HEK293T (cell line): ENCODE measurements around the gene SLX4IP.

ENCODE experiments used
- CTCF ChIA-PET: fragments of 350-600 bp; formaldehyde crosslinking; extraction: SDS; loops from one replicate; lab custom pipeline; 2021; ENCODE audit warnings: antibody characterized with exemption, inconsistent platforms; lab: Yijun Ruan, JAX
- POLR2A ChIA-PET: fragments of 350-600 bp; formaldehyde crosslinking; extraction: SDS; loops from one replicate; lab custom pipeline; 2020; ENCODE audit warnings: antibody characterized with exemption, inconsistent platforms; lab: Yijun Ruan, JAX
- DNase-seq: peaks from one replicate; pipeline ENCODE4 v3.0.0; 2012; ENCODE audit warnings: mixed read lengths; ENCODE audit errors: extremely low spot score
- ARNT ChIP-seq: fragments of 450-650 bp; IDR thresholded peaks from 2 replicates; pipeline ENCODE4 v1.6.1; 2017; ENCODE audit warnings: mild to moderate bottlenecking
- BHLHE40 ChIP-seq: fragments of 450-650 bp; IDR thresholded peaks from 2 replicates; pipeline ENCODE4 v1.6.1; 2016; ENCODE audit warnings: mild to moderate bottlenecking, moderate library complexity, borderline replicate concordance
- CTBP1 ChIP-seq: fragments of 450-650 bp; IDR thresholded peaks from 2 replicates; pipeline ENCODE4 v1.6.1; 2016; ENCODE audit warnings: borderline replicate concordance
- ELF4 ChIP-seq: fragments of 450-650 bp; IDR thresholded peaks from 2 replicates; pipeline ENCODE4 v1.6.1; 2017; ENCODE audit warnings: antibody characterized with exemption
- FOXA1 ChIP-seq: fragments of 450-650 bp; IDR thresholded peaks from 2 replicates; pipeline ENCODE4 v1.6.1; 2016; ENCODE audit warnings: mild to moderate bottlenecking
- FOXK2 ChIP-seq: fragments of 450-650 bp; IDR thresholded peaks from 2 replicates; pipeline ENCODE4 v1.6.1; 2016; ENCODE audit warnings: mild to moderate bottlenecking
- FOXM1 ChIP-seq: fragments of 450-650 bp; IDR thresholded peaks from 2 replicates; pipeline ENCODE4 v1.6.1; 2017; ENCODE audit warnings: mild to moderate bottlenecking, borderline replicate concordance
- HDGF ChIP-seq: fragments of 450-650 bp; IDR thresholded peaks from 2 replicates; pipeline ENCODE4 v1.6.1; 2017; ENCODE audit warnings: antibody characterized with exemption, borderline replicate concordance
- L3MBTL2 ChIP-seq: fragments of 450-650 bp; conservative IDR thresholded peaks from 2 replicates; pipeline ENCODE4 v1.6.1; 2016; ENCODE audit warnings: mild to moderate bottlenecking
- LEF1 ChIP-seq: fragments of 450-650 bp; IDR thresholded peaks from 2 replicates; pipeline ENCODE4 v1.6.1; 2017; ENCODE audit warnings: mild to moderate bottlenecking, borderline replicate concordance
- NFRKB ChIP-seq: fragments of 450-650 bp; IDR thresholded peaks from 2 replicates; pipeline ENCODE4 v1.6.1; 2016; ENCODE audit warnings: mild to moderate bottlenecking, moderate library complexity
- PKNOX1 ChIP-seq: fragments of 450-650 bp; IDR thresholded peaks from 2 replicates; pipeline ENCODE4 v1.6.1; 2016
- SP1 ChIP-seq: fragments of 450-650 bp; IDR thresholded peaks from 2 replicates; pipeline ENCODE4 v1.6.1; 2017
- SUZ12 ChIP-seq: fragments of 450-650 bp; IDR thresholded peaks from 2 replicates; pipeline ENCODE4 v1.6.1; 2016; ENCODE audit warnings: mild to moderate bottlenecking
- TARDBP ChIP-seq: fragments of 450-650 bp; IDR thresholded peaks from 2 replicates; pipeline ENCODE4 v1.6.1; 2016
- ZNF384 ChIP-seq: fragments of 450-650 bp; IDR thresholded peaks from 2 replicates; pipeline ENCODE4 v1.6.1; 2016

Gene SLX4IP

GRCh38 chr20:10563935-10564492, 128.9 kb downstream of the SLX4IP start:
- CTCF ChIA-PET = no interaction called here
- no peak for DNase-seq
- TF ChIP-seq ARNT (no peak), TARDBP (no peak), NFRKB (no peak), PKNOX1 (no peak), FOXM1 (no peak), FOXA1 (no peak), SUZ12 (no peak), HDGF (no peak), ELF4 (no peak), L3MBTL2 (no peak), ZNF384 (no peak), CTBP1 (no peak), BHLHE40 (no peak), SP1 (no peak)
- POLR2A ChIA-PET = no interaction called here

- POLR2A ChIA-PET = no interaction called here
Measured at GRCh38 chr20:10565191-10565921, 130.3 kb downstream of the SLX4IP start.

GRCh38 chr20:10565922-10566897, 131.1 kb downstream of the SLX4IP start:
- no peak for TF ChIP-seq ELF4
- no peak for TF ChIP-seq BHLHE40
- POLR2A ChIA-PET = no interaction called here
- CTCF ChIA-PET = interaction anchor here (0.5 kb wide), 1 partner anchor 163 kb away, joined by 3 read pairs; no protein-coding TSS in a partner anchor
- DNase-seq = no peak

More at GRCh38 chr20:10565191-10565921, 130.3 kb downstream of the SLX4IP start:
- TF ChIP-seq CTBP1 = no peak
- TF ChIP-seq BHLHE40 = no peak
- TF ChIP-seq FOXM1 = no peak
- TF ChIP-seq SP1 = no peak
- no peak for TF ChIP-seq TARDBP
- no peak for TF ChIP-seq L3MBTL2
- no peak for TF ChIP-seq ARNT
- DNase-seq = no peak
- CTCF ChIA-PET = no interaction called here

- ChIA-PET POLR2A (no interaction called here), CTCF (no interaction called here)
Measured at GRCh38 chr20:10568032-10568431, 132.9 kb downstream of the SLX4IP start.

GRCh38 chr20:10571313-10571815, 136.3 kb downstream of the SLX4IP start:
- TF ChIP-seq FOXK2 = no peak
- TF ChIP-seq HDGF = no peak
- TF ChIP-seq FOXA1 = no peak
- TF ChIP-seq ZNF384 = no peak
- no peak for TF ChIP-seq NFRKB
- TF ChIP-seq SUZ12 = no peak
- no peak for TF ChIP-seq ELF4
- TF ChIP-seq BHLHE40 = no peak
- TF ChIP-seq LEF1 = no peak
- TF ChIP-seq SP1 = no peak
- no peak for TF ChIP-seq ARNT
- TF ChIP-seq CTBP1 = no peak
- no peak for TF ChIP-seq PKNOX1
- no peak for TF ChIP-seq TARDBP
- no peak for TF ChIP-seq FOXM1
- TF ChIP-seq L3MBTL2 = no peak
- DNase-seq = no peak
- POLR2A ChIA-PET = no interaction called here
- CTCF ChIA-PET = no interaction called here

More at GRCh38 chr20:10568032-10568431, 132.9 kb downstream of the SLX4IP start:
- TF ChIP-seq FOXK2 = no peak
- TF ChIP-seq L3MBTL2 = no peak
- no peak for TF ChIP-seq CTBP1
- no peak for TF ChIP-seq TARDBP
- no peak for TF ChIP-seq NFRKB
- TF ChIP-seq PKNOX1 = no peak
- TF ChIP-seq BHLHE40 = no peak
- TF ChIP-seq HDGF = no peak
- TF ChIP-seq ARNT = no peak
- no peak for TF ChIP-seq ELF4
- TF ChIP-seq FOXM1 = no peak
- TF ChIP-seq FOXA1 = no peak
- DNase-seq = no peak

- ChIA-PET CTCF (interaction anchor here (0.5 kb wide), 1 partner anchor 605 kb away, joined by 3 read pairs; no protein-coding TSS in a partner anchor), POLR2A (no interaction called here)
- TF ChIP-seq HDGF (no peak), L3MBTL2 (no peak), FOXA1 (no peak), TARDBP (no peak), PKNOX1 (no peak), ARNT (no peak), ZNF384 (no peak), SUZ12 (no peak), ELF4 (no peak), FOXK2 (no peak), NFRKB (no peak), LEF1 (no peak), SP1 (no peak), BHLHE40 (no peak), FOXM1 (no peak)
- DNase-seq = no peak
Measured at GRCh38 chr20:10572853-10573252, 137.7 kb downstream of the SLX4IP start.
